ENCODE measurements around the gene HCFC1R1.

The HCFC1R1 gene

DNA sequence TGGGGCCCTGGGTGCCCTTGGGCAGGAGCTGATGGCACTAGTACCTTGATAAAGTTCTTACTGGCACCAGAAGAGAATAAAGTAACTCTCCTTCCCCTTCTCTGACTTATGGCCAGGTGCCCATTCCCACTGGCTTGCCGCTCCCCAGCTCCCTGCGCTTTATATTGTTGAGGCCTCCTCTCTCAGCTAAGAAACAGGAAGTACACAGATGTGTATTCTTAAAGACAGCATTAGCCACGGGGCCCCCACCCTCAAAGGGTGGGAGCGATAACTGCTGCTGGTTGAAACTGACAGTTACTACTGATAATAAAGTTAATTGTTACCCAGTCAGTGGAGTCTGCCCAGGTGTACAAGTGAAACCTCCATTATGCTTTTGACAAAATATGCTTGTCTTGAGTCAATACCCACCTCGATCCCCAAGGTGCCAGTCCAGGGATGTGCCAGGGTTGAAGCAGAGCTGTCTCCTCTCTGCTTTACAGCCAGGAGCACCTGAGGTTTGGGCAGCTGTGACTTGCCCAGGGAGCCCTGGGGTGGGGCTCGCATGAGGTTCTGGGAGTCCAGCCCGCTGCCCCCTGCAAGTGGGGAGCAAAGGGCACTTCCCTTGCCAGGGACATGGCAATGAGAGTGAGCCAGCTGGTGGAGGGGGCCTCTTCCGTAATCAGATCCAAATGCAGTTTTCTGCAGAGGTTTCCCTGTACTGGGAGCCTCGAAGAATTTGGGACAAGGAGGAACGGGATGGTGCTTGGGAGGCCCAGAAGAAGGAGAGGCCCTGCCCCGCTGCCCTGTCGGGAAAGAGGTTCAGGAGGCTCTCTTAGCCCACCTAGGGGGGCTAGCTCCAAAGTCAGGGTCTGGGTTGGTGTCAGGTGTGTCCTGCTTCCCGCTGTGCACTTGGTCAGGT lies 16.4 kb downstream of the HCFC1R1 start:
- TF ChIP-seq, protein P1, sequence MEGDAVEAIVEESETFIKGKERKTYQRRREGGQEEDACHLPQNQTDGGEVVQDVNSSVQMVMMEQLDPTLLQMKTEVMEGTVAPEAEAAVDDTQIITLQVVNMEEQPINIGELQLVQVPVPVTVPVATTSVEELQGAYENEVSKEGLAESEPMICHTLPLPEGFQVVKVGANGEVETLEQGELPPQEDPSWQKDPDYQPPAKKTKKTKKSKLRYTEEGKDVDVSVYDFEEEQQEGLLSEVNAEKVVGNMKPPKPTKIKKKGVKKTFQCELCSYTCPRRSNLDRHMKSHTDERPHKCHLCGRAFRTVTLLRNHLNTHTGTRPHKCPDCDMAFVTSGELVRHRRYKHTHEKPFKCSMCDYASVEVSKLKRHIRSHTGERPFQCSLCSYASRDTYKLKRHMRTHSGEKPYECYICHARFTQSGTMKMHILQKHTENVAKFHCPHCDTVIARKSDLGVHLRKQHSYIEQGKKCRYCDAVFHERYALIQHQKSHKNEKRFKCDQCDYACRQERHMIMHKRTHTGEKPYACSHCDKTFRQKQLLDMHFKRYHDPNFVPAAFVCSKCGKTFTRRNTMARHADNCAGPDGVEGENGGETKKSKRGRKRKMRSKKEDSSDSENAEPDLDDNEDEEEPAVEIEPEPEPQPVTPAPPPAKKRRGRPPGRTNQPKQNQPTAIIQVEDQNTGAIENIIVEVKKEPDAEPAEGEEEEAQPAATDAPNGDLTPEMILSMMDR (IDR thresholded peaks at IDR 0.05; ENCODE audit: extremely low read depth, missing control alignments): no peak
- peak; percentile 59 for DNase-seq (ENCODE audit: low spot score)

DNA sequence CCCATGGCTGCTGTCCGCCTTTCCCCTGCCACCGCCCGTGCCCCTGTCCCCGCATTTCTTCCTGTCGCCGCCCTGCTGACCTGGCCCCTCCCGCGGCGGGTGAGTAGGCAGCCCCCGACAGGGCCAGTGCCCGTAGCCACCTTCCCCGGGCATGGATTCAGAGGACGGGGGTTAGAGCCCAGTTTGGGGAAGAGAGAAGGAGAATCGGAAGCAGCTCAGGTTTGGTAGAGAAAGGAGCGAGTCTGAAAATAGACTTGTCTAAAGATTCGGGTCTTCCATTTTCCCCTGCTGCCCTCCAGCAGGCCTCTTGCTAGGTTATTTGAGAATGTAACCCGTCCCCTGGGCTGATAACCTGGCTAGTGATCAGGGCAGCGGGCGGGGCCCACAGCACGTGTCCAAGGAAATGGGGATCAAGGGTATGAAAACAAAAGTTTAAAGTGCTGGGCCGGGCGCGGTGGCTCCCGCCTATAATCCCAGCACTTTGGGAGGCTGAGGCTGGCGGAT lies 18.9 kb downstream of the HCFC1R1 start:
- TF ChIP-seq, protein P1 (IDR thresholded peaks at IDR 0.05; ENCODE audit: extremely low read depth, missing control alignments): no peak
- DNase-seq (ENCODE audit: low spot score): no peak

DNA sequence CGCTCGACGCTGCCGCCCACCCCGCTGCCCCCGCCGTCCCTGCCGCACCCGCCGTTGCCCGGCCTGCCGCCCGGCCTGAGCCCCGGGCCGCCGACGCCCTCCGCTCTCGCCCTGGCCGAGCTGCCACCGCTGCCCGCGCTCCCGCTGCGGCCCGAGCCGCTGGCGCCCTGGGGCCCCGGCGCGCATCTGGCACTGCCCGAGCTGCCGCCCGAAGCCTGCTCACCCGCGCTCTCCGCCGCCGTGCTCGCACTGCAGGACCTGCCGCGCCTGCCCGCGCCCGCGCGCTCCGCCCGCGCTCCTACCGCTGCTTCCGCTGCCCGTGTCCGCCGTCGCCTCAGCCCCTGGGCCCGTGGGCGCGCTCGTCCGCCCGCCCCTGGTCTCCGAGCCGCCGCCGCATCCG lies 19.4 kb downstream of the HCFC1R1 start:
- TF ChIP-seq, protein P1 (IDR thresholded peaks at IDR 0.05; ENCODE audit: extremely low read depth, missing control alignments): no peak

DNA sequence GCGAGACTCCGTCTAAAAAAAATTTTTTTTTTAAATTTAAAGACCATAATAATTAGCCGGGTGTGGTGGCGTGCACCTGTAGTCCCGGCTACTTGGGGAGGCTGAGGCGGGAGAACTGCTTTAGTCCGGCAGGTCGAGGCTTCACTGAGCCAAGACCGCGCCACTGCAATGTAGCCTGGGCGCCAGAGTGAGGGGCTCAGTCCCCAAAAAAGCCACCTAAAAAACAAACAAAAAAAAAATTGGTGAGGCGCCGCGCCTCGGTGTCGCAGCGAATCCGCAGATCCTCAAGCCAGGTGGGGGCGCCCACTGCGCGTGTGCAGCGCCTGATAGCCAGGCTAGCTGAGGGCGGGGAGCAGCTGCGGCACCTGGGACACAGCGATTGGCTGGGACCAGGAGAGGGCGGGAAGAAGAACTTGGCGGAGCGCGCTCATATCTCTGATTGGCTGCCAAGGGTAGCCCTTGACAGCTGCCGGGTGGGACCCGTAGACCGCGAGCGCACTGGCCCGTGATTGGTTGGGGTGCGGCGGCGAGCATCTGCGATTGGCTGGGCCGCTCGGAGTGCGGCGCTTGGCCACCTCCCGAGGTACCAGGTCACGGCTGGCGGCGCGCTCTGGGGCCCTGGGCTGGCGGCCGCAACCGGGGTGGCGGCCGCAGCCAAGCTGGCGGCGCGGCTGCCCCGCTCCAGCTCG lies 20.0 kb downstream of the HCFC1R1 start:
- peak; percentile 99 for DNase-seq (ENCODE audit: low spot score)
- TF ChIP-seq, protein P1 (IDR thresholded peaks at IDR 0.05; ENCODE audit: extremely low read depth, missing control alignments): peak; percentile 61

More for the DNA sequence above, 19.4 kb downstream of the HCFC1R1 start:
- no peak for DNase-seq (ENCODE audit: low spot score)

- DNase-seq (ENCODE audit: low spot score): no peak
- TF ChIP-seq, protein P1 (IDR thresholded peaks at IDR 0.05; ENCODE audit: extremely low read depth, missing control alignments): no peak
These were observed 22.4 kb downstream of the HCFC1R1 start for GRCh38 chr16:3001316-3001715.

DNA sequence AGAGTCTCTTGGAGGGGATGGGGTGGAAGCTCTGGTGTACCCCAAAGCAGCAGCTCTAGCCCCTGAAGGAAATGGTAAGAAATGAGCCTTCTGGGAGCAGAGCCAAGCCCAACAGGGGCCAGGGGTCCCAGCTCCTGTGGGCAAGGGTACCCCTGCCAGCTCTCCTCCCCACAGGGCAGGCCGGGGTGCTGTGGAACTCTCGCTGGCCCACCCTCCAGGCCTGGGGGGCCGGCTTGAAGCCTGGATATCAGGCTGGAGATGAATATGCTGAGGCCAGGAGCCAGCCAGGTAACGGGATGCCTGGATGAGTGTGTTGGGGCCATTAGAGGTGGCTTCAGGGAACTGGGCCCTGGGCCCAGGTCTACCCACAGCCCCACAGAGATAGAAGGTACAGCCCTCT lies 23.2 kb downstream of the HCFC1R1 start:
- DNase-seq (ENCODE audit: low spot score): no peak
- TF ChIP-seq, protein P1 (IDR thresholded peaks at IDR 0.05; ENCODE audit: extremely low read depth, missing control alignments): no peak

DNA sequence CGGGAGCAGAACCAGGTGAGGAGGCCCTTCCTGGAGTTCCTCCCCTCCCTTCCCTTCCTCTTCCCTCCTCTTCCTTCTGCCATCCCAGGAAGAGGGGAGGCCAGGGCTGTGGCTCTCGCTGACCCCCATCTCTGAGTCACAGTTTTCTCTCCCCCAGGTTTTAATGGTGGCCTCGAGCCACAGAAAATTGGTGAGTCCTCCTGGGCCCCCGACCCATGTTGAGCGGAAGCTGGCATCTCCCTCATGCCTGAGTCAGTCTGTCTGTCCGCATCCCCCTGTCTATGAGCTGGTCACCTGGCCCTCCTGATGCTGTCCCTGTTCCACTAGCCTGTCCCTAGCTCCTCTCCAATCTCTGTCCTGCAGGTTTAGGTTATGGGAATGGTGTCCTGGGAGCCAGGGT lies 23.8 kb downstream of the HCFC1R1 start:
- no peak for DNase-seq (ENCODE audit: low spot score)
- TF ChIP-seq, protein P1 (IDR thresholded peaks at IDR 0.05; ENCODE audit: extremely low read depth, missing control alignments): no peak
